HG03558 (cell line): ENCODE measurements around the gene RNF149.
A peak's percentile ranks its signal among the peaks of the same experiment; 100 is the strongest.
"Not testable (repeated sequence)": the region's sequence is repeated elsewhere in the genome, so short reads cannot be mapped to it uniquely, and the experiment has no call there.

Experiments
- ATAC-seq: cut with Tn5 transposase; IDR thresholded peaks from one replicate; pipeline ENCODE4 v1.9.1; 2021; ENCODE audit warnings: moderate number of reproducible peaks; ENCODE audit not compliant: unreplicated experiment; ENCODE audit errors: extremely low read depth

The RNF149 gene

DNA sequence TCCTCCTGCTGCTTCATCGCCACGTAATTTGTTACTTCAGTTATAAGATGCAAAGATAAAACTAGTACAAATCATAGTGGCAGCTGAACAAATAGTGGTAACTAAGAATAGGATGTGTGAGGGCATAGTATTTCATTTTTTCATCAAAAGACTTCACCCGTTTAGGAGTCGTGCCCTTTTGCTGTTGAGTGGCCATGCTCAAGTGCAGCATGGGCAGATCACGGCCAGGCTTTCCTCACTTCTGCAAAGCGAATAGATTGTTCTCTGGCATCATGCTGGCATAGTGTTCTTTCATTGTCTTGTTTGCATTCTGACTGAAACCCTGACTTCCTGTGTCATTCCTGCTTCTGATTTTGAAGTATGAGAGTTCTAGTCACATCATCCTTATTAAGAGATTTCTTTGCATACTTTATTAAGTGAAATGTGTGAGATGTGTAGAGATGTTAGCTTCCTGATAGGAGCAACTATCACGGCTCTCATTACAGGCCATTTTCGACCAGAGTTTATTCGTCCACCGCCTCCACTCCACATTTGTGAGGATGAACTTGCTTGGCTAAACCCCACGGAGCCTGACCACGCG lies 44.1 kb downstream of the RNF149 start:
- no peak for ATAC-seq

DNA sequence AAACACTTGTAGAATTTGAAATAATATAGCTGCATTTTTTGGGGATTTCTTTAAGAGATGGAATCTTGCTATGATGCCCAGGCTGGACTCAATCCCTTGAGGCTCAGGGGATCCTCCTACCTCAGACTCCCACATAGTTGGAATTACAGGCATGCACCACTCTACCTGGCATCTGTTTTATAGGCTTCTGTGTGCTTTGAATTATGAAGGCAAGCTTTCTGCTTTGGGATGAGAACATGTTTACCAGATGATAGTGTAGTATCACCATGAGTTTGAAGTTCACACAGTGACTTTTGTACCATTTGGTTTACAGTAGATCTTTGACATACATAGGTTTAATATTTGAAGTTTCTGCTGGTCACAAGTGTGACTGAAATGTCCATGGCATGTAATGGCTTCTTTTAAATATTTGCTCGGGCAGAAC lies 45.1 kb downstream of the RNF149 start:
- no peak for ATAC-seq

DNA sequence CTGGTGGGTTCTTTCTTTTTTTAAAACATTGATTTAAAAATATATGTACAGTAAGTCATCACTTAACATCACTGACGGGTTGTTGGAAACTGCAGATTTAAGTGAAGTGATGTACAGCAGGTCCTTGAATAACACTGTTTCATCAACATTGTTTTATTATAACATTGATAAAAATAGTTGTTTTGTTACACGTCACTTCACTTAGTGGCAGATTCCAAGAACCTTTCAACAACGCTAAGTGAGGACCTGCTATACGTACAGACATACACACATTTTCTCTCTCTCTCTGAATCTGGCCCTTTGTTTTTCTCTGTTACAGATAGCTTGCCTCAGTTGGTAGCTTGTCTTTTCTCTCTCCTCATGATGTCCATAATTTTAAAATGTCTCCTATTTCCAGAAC lies 46.4 kb downstream of the RNF149 start:
- no peak for ATAC-seq

DNA sequence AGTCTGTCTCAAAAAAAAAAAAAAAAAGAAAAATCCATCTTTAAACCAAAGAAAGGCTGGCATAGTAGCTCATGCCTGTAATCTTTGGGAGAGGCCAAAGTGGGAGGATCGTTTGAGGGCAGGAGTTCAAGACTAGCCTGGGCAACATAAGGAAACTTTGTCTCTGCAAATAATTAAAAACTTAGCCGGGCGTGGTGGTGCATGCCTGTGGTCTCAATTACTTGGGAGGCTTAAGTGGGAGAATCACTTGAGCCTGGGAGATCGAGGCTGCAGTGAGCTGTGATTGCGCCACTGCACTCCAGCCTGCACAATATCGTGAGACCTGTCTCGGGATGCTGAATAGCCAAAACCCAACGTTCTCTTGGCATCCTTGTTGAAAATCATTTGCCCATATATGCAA lies 49.7 kb downstream of the RNF149 start:
- no peak for ATAC-seq

DNA sequence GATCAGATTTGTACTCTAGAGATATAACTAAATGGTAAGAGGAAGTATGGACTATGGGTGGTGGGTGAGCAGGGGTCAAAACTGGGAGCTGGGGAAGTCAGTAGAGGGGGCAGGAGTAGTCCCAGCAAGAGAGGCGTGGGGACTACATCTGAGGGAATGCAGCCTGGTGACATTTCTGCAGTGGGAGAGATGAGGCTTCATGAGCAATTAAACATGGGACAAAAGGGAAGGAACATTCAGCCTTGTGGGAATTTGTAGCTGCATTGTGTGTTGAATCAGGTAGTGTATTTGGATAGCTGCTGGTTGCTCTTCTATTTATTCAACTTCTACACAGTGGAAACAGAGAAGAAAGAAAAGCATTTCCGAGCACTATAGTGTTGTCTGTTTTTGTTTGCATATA lies 52.2 kb downstream of the RNF149 start:
- ATAC-seq, result no peak

DNA sequence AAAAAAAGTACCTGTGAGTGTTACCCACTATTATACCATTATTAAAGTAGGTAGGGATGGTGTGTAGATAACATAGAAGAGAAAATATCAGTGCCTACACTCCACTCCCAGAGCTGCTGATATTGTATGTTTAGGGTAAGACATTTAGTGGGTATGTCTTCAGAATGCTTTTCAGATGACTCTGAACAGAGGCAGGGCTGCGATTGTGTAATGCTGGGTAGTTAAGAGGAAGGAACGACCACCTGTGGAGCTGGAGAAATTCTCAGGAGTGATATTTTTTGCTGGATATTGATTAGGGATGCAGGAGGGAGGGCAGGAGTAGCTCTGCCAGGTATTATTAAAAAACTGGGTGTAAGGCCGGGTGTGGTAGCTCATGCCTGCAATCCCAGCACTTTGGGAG lies 53.0 kb downstream of the RNF149 start:
- no peak for ATAC-seq

DNA sequence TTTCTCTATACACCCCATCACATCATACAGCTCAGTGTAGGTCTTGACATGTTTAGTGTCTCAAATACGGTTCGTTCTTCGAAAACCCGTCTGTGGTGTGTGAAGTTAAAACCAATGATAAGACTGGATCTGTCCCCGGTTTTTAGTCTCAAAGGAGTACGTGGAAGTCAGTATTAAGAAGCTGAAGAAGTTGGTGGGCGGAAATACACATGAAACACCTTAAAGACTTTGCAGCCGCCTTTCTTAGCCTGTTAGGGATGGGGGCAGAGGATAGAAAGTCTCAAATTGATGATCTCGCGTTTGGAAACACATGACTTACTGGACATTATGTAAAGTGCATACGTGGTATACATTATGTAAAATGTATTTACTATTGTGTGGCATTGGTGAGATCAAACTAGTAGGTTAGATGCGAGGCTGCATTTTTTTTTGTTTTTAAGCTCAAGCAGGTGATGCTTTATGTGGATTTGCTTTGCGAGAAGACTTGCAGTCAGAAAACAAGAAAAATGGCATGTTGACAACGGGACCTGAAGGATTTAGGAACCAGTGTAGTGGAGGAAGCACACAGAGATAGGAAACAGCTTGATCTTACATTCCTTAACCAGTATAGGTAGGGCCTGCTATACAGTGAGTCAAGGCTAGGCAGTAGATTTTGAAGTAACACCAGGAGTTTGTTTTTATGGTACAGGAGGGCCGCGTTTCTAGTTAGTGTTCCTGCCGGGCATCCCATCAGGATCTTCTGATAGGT lies 54.6 kb downstream of the RNF149 start:
- no peak for ATAC-seq

DNA sequence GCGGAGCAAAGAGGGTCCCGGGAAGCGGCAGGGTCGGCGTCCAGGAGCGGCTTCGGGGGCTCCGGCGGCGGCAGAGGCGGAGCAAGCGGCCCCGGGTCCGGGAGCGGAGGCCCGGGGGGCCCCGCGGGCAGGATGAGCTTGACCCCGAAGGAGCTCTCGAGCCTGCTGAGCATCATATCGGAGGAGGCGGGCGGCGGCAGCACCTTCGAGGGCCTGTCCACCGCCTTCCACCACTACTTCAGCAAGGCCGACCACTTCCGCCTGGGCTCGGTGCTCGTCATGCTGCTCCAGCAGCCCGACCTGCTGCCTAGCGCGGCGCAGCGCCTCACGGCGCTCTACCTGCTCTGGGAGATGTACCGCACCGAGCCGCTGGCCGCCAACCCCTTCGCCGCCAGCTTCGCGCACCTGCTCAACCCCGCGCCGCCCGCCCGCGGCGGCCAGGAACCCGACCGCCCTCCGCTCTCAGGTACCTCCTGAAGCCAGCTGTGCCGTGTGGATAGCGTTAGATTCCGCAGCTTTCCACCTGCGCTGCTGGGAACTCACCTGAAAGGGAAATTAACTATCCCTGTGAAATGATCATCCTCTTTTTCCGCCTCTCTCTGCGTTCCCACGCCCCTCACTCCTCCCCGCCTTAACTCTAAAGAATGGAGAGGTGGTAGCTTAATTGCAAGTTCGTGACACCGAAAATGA lies 55.3 kb downstream of the RNF149 start:
- peak; percentile 24 for ATAC-seq

DNA sequence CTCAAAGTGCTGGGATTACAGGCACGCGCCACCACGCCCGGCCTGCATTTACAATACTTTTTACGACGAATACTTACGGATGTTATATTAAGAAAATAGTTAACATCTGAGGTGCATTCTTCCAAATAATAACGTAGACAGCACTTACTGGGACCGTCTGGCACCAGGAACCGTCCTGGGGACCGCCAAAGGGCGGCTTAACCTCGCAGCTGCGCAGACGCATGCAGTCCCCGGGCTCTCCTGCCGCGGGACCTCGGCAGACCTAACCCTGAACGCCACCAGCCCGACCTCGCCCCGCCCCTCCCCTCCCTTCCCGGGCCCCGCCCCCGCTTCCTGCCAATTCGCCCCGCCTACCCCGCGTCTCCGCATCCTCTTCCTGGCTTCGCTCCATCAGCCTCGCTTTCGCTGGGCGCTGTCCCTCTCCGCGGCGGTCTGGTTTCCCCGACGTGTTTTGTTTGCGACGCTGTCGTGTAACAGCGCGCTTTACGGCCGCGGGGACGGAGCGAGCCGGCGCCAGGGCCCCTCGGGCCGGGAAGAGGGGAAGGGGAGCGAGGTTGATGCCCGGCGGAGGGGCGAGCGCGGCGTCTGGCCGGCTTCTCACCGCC lies 56.0 kb downstream of the RNF149 start, which contains the start of gene CNOT11:
TSS of gene CNOT11 (plus strand) at position 479 of the 605 bp plus-strand sequence. CDS start at position 558, 79 bp downstream.
- peak; percentile 76 for ATAC-seq

DNA sequence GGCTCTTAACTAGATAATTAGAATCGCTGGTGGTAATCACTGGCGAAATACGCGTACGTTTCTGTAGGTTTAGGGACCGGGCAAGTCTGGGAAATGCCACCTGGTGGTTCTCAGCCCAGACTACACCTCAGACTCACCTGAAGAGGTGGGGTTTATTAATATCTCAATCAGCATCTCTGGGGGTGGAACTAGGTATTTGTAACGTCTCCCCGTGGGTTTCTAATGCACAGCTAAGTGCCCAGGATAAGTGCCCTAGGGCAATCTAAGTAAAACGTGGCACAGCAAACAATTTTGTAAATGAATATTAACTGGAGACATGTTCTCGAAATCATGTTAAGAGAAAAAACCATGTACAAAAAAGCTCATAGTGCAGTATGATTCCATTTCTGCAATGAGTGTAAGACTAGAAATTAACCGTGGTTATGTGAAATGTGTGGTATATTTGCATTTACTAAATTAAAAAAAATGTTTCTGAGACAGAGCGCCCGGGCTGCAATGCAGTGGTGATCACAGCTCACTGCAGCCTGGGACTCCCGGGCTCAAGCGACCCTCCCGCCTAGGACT lies 56.6 kb downstream of the RNF149 start:
- ATAC-seq, result peak; percentile 34

DNA sequence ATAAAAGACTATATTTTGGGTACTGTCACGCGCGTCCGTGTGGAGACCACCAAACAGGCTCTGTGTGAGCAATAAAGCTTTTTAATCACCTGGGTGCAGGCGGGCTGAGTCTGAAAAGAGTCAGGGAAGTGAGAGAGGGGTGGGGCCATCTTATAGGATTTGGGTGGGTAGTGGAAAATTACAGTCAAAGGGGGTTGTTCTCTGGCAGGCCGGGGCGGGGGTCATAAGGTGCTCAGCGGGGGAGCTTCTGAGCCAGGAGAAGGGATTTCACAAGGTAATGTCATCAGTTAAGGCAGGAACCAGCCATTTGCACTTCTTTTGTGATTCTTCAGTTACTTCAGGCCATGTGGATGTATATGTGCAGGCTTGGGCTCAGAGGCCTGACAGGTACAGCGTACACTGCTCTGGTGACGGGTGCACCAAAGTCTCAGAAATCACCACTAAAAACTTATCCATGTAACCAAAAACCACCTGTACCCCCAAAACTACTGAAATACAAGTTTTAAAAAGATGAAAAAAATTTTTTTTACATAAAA lies 57.2 kb downstream of the RNF149 start:
- not testable (repeated sequence) for ATAC-seq

DNA sequence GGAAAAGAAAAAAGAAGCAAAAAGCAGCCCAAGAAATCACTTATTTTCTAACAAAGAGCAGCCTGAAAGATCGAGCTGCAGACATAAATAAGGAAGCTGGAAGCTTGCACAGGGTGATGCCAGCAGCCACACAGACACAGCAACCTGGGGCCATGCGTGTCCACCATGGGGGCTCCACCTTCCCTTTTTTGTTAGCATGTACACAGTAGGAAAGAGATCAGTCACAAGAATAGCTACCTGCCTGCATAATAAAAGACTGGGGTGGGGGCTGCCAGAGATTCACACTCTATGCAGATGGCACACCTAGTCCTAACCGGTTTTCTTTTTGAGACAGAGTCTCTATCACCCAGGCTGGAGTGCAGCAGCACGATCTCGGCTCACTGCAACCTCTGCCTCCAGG lies 58.7 kb downstream of the RNF149 start:
- no peak for ATAC-seq

DNA sequence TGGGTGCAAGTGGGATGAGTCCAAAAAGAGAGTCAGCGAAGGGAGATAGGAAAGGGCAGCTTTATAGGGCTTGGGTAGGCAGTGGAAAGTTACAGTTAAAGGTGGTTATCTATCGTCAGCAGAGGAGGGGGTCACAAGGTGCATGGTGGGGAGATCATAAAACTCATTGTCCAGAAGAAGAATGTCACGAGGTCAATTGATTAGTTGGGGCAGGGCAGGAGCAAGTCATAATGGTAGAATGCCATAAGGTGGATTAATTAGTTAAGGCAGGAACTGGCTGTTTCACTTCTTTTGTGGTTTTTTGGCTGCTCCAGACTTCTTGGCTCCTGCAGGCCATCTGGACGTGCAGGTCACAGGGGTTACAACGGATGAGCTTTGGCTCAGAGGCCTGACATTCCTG lies 59.7 kb downstream of the RNF149 start:
- not testable (repeated sequence) for ATAC-seq

DNA sequence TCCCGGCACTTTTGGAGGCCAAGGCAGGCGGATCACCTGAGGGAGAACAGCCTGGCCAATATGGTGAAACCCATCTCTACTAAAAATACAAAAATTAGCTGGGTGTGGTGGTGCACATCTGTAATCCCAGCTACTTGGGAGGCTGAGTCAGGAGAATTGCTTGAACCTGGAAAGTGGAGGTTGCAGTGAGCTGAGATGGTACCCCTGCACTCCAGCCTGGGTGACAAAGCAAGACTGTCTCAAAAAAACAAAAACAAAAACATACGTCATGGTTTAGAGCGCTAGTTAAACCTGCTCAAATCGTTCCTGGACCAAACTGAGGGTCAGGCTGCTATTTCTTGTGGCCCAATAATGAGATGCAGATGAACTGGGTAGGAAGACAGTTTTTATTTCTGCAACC lies 63.0 kb downstream of the RNF149 start:
- not testable (repeated sequence) for ATAC-seq

DNA sequence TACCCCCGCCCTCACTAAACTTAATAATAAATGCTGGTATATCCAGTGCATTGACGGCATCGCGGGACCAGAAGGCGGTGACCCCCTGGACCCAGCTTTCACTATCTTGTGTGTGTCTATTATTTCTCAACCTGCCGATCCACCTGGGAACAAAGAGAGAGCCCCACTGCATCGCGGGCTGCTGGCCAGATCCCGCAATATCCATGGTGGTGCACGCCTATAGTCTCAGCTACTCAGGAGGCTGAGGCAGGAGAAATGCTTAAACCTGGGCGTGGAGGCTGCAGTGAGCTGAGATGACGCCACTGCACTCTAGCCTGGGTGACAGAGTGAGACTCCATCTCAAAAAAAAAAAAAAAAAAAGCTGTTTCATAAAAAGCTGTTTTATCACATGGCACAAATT lies 63.6 kb downstream of the RNF149 start:
- ATAC-seq, result not testable (repeated sequence)

DNA sequence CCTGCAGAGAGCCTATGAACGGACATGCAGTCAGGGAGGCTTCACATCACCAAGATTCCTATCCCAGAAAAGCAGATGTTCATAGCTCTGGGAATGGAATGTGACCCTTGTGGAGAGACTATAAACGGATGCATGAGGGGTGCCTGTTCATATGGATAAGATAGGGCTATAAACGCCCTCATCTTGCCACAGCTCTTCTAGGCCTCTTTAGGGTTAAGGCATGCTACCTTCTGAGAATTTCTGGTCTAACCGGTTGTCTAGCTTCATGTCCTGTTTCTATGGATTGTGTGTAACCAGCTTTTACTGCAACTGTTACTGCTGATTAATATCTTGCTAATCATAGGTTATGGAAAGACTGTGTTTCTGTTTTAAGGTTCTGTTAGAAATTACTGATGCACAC lies 64.1 kb downstream of the RNF149 start:
- ATAC-seq, result not testable (repeated sequence)

DNA sequence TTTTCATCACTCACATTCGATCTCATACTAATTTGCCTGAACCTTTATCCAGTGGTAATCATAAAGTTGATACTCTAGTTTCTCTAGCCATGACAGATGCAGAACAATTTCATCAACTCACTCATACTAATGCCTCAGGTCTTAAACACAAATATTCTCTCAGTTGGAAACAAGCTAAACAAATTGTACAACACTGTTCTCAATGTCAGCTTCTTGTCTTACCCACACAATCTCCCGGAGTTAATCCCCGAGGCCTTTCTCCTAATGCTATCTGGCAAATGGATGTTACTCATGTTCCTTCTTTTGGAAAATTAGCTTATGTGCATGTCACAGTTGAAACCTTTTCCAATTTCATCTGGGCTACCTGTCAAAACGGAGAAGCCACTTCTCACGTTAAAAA lies 67.3 kb downstream of the RNF149 start:
- ATAC-seq, result no peak

DNA sequence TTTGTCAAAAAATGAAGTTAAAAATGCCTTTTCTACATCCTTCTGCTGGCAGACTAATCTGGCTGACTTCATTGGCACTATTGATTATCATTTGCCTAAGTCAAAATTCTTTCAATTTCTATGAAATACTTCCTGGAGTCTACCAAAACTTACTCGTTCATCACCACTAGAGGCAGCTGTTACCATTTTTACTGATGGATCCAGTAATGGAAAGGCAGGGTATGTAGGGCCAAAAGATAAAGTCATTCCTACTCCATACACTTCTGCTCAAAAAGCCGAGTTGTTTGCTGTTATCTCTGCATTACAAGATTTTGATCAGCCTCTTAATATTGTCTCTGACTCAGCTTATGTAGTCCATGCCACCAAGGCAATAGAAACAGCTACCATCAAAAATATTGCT lies 67.8 kb downstream of the RNF149 start:
- not testable (repeated sequence) for ATAC-seq

DNA sequence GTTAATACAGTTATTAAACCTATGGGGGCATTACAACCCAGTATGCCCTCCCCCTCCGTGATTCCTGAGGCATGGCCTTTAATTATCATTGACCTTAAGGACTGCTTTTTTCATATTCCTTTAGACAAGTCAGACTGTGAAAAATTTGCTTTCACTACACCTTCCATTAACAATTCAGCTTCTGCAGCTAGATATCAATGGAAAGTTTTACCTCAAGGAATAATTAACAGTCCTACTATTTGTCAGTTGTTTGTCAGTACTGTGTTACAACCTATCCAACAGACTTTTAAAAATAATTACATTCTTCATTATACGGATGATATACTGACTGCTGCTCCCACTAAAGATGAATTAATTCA lies 68.8 kb downstream of the RNF149 start:
- ATAC-seq, result not testable (repeated sequence)

DNA sequence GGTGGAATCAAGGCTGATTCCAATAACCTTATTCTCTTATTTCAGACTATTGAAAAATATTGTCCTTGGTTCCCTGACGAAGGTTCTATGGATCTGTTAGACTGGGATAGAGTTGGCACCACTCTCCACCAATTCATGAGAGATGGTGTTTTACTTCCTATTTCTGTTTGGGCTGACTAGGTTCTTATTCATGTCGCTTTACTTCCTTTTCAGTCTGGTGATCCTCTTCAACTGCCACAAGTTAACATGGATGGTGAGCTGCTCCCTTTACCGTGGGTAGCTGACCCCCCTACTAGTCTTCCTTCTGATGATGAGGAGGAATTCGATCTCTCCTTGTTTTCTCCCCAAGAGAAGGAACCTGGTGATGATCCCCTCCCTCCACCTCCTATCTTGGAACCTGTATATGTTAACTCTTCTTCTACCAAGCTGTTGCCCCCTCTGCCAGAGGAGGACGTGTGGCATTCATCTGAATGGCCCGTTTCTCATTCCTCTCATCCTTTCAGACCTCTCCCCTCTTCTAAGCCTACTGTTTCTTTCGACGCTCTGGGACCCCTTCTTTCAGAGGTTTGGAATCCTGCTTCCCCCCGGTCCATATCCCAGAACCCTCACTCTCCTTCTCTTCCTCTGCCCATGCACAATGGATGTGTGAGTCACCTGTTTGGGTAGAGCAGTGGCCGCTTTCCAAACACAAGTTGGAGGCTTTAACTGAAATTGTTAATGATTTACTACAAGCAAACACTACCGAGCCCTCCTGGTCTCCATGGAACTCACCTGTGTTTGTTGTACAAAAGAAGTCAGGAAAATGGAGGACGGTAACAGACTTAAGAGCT lies 69.4 kb downstream of the RNF149 start:
- ATAC-seq, result no peak
